Measurements from ENCODE around the gene UQCC2.
A peak's percentile ranks its signal among the peaks of the same experiment; 100 is the strongest.

UQCC2 gene

GRCh38 chr6:33678233-33678931 is 33.1 kb downstream of the UQCC2 start:
- Histone ChIP-seq H3K4ac (ENCODE audit: low read length) (no peak overlapping the region), H2BK120ac (ENCODE audit: low read depth, low read length) (no peak overlapping the region), H3K9ac (ENCODE audit: low read depth, low read length, poor library complexity) (peak overlapping the region; percentile 38), H4K91ac (ENCODE audit: low read depth, low read length, poor library complexity) (no peak overlapping the region), H2BK15ac (ENCODE audit: low read length) (no peak overlapping the region), H2AK5ac (ENCODE audit: low read depth, low read length) (no peak overlapping the region), H3K14ac (ENCODE audit: low read length) (peak overlapping the region; percentile 84), H3K23ac (ENCODE audit: low read depth, low read length, poor library complexity) (peak overlapping the region; percentile 86), H2BK12ac (ENCODE audit: low read length) (no peak overlapping the region), H2AFZ (ENCODE audit: low read length) (no peak overlapping the region), H3K79me1 (ENCODE audit: low read depth, low read length) (no peaks in the 10 kb centered on the region), H3K27me3 (ENCODE audit: control insufficient read depth in 3 of 3, insufficient read depth in 3 of 3, low read depth in 1 of 3, low read length in 3 of 3) (no peaks in the 10 kb centered on the region), H4K8ac (ENCODE audit: low read depth, low read length) (no peak overlapping the region), H3K4me1 (ENCODE audit: control insufficient read depth in 2 of 2, insufficient read depth in 1 of 2, low read depth in 1 of 2, low read length in 2 of 2) (peaks cover 11% of the 10 kb centered on the region in 2 donors), H3K9me3 (replicated peaks in 1 of 2; ENCODE audit: control insufficient read depth in 2 of 2, insufficient read depth in 1 of 2, low read depth in 1 of 2, low read length in 2 of 2) (no peaks in the 10 kb centered on the region), H3K27ac (replicated peaks; ENCODE audit: low read length) (no peak overlapping the region), H2BK5ac (ENCODE audit: low read length) (no peak overlapping the region), H3K4me2 (ENCODE audit: insufficient read depth, low read length, poor library complexity, severe bottlenecking) (no peak overlapping the region), H3K4me3 (ENCODE audit: low read length in 2 of 2) (no peak overlapping the region), H3K36me3 (replicated peaks in 1 of 2; ENCODE audit: control insufficient read depth in 2 of 2, insufficient read depth in 2 of 2, low read length in 2 of 2) (no peaks in the 10 kb centered on the region), H3K18ac (ENCODE audit: low read length) (peak overlapping the region; percentile 53)
- DNase-seq (ENCODE audit: low spot score): no peak
- no CpG with 5 or more reads among the region's 24 CpGs for WGBS, 2 donors (ENCODE audit: extremely low coverage in 2 of 2, insufficient read length in 2 of 2, insufficient replicate concordance in 1 of 2)

GRCh38 chr6:33677689-33678088 is 33.8 kb downstream of the UQCC2 start:
- Histone ChIP-seq H2BK12ac (ENCODE audit: low read length) (no peak overlapping the region), H4K8ac (ENCODE audit: low read depth, low read length) (no peak overlapping the region), H3K18ac (ENCODE audit: low read length) (no peak overlapping the region), H4K91ac (ENCODE audit: low read depth, low read length, poor library complexity) (no peak overlapping the region), H3K4me1 (ENCODE audit: control insufficient read depth in 2 of 2, insufficient read depth in 1 of 2, low read depth in 1 of 2, low read length in 2 of 2) (peaks cover 12 to 14% of the 10 kb centered on the region in 2 donors), H3K27ac (replicated peaks; ENCODE audit: low read length) (no peak overlapping the region), H3K23ac (ENCODE audit: low read depth, low read length, poor library complexity) (no peak overlapping the region), H2AFZ (ENCODE audit: low read length) (no peak overlapping the region), H3K4me3 (ENCODE audit: low read length in 2 of 2) (no peak overlapping the region), H2AK5ac (ENCODE audit: low read depth, low read length) (no peak overlapping the region), H3K27me3 (ENCODE audit: control insufficient read depth in 3 of 3, insufficient read depth in 3 of 3, low read depth in 1 of 3, low read length in 3 of 3) (no peaks in the 10 kb centered on the region), H3K79me1 (ENCODE audit: low read depth, low read length) (no peaks in the 10 kb centered on the region), H3K9ac (ENCODE audit: low read depth, low read length, poor library complexity) (no peak overlapping the region), H2BK15ac (ENCODE audit: low read length) (no peak overlapping the region), H3K4ac (ENCODE audit: low read length) (no peak overlapping the region), H2BK5ac (ENCODE audit: low read length) (no peak overlapping the region), H3K14ac (ENCODE audit: low read length) (peak overlapping the region; percentile 21), H2BK120ac (ENCODE audit: low read depth, low read length) (no peak overlapping the region), H3K9me3 (replicated peaks in 1 of 2; ENCODE audit: control insufficient read depth in 2 of 2, insufficient read depth in 1 of 2, low read depth in 1 of 2, low read length in 2 of 2) (no peaks in the 10 kb centered on the region), H3K36me3 (replicated peaks in 1 of 2; ENCODE audit: control insufficient read depth in 2 of 2, insufficient read depth in 2 of 2, low read length in 2 of 2) (no peaks in the 10 kb centered on the region), H3K4me2 (ENCODE audit: insufficient read depth, low read length, poor library complexity, severe bottlenecking) (no peak overlapping the region)
- DNase-seq (ENCODE audit: low spot score): no peak
- no CpG with 5 or more reads among the region's 2 CpGs for WGBS, 2 donors (ENCODE audit: extremely low coverage in 2 of 2, insufficient read length in 2 of 2, insufficient replicate concordance in 1 of 2)

- Histone ChIP-seq H2BK12ac (ENCODE audit: low read length) (no peak overlapping the region), H3K4me2 (ENCODE audit: insufficient read depth, low read length, poor library complexity, severe bottlenecking) (no peak overlapping the region), H2AK5ac (ENCODE audit: low read depth, low read length) (no peak overlapping the region), H3K9ac (ENCODE audit: low read depth, low read length, poor library complexity) (peak overlapping the region; percentile 3), H2BK120ac (ENCODE audit: low read depth, low read length) (no peak overlapping the region), H3K9me3 (replicated peaks in 1 of 2; ENCODE audit: control insufficient read depth in 2 of 2, insufficient read depth in 1 of 2, low read depth in 1 of 2, low read length in 2 of 2) (no peaks in the 10 kb centered on the region), H2BK5ac (ENCODE audit: low read length) (no peak overlapping the region), H3K36me3 (replicated peaks in 1 of 2; ENCODE audit: control insufficient read depth in 2 of 2, insufficient read depth in 2 of 2, low read length in 2 of 2) (no peaks in the 10 kb centered on the region), H3K4me3 (ENCODE audit: low read length in 2 of 2) (no peak overlapping the region), H3K18ac (ENCODE audit: low read length) (no peak overlapping the region), H4K91ac (ENCODE audit: low read depth, low read length, poor library complexity) (no peak overlapping the region), H3K14ac (ENCODE audit: low read length) (no peak overlapping the region), H4K8ac (ENCODE audit: low read depth, low read length) (no peak overlapping the region), H3K27ac (replicated peaks; ENCODE audit: low read length) (no peak overlapping the region), H2AFZ (ENCODE audit: low read length) (no peak overlapping the region), H3K4ac (ENCODE audit: low read length) (no peak overlapping the region), H2BK15ac (ENCODE audit: low read length) (no peak overlapping the region), H3K23ac (ENCODE audit: low read depth, low read length, poor library complexity) (no peak overlapping the region), H3K4me1 (ENCODE audit: control insufficient read depth in 2 of 2, insufficient read depth in 1 of 2, low read depth in 1 of 2, low read length in 2 of 2) (peaks cover 12 to 14% of the 10 kb centered on the region in 2 donors), H3K79me1 (ENCODE audit: low read depth, low read length) (no peaks in the 10 kb centered on the region), H3K27me3 (ENCODE audit: control insufficient read depth in 3 of 3, insufficient read depth in 3 of 3, low read depth in 1 of 3, low read length in 3 of 3) (no peaks in the 10 kb centered on the region)
- no CpG with 5 or more reads among the region's 8 CpGs for WGBS, 2 donors (ENCODE audit: extremely low coverage in 2 of 2, insufficient read length in 2 of 2, insufficient replicate concordance in 1 of 2)
- no peak for DNase-seq (ENCODE audit: low spot score)
Observed at GRCh38 chr6:33677143-33677660, 34.3 kb downstream of the UQCC2 start.

- WGBS, 2 donors (ENCODE audit: extremely low coverage in 2 of 2, insufficient read length in 2 of 2, insufficient replicate concordance in 1 of 2): no CpG with 5 or more reads among the region's 15 CpGs
- no peak overlapping the region for H3K27ac ChIP-seq (replicated peaks; ENCODE audit: low read length)
Observed at GRCh38 chr6:33676416-33677142, 34.9 kb downstream of the UQCC2 start.

More at GRCh38 chr6:33676416-33677142, 34.9 kb downstream of the UQCC2 start:
- Histone ChIP-seq H2BK120ac (ENCODE audit: low read depth, low read length) (no peak overlapping the region), H2BK12ac (ENCODE audit: low read length) (no peak overlapping the region), H3K14ac (ENCODE audit: low read length) (no peak overlapping the region), H3K23ac (ENCODE audit: low read depth, low read length, poor library complexity) (peak overlapping the region; percentile 83), H3K4me3 (ENCODE audit: low read length in 2 of 2) (peak overlapping the region in 1 of 2 donors; percentile 31), H3K4me2 (ENCODE audit: insufficient read depth, low read length, poor library complexity, severe bottlenecking) (no peak overlapping the region), H2AK5ac (ENCODE audit: low read depth, low read length) (no peak overlapping the region), H3K4me1 (ENCODE audit: control insufficient read depth in 2 of 2, insufficient read depth in 1 of 2, low read depth in 1 of 2, low read length in 2 of 2) (peaks cover 12 to 16% of the 10 kb centered on the region in 2 donors), H2AFZ (ENCODE audit: low read length) (no peak overlapping the region), H2BK15ac (ENCODE audit: low read length) (no peak overlapping the region), H4K91ac (ENCODE audit: low read depth, low read length, poor library complexity) (no peak overlapping the region), H3K79me1 (ENCODE audit: low read depth, low read length) (no peaks in the 10 kb centered on the region), H3K18ac (ENCODE audit: low read length) (peak overlapping the region; percentile 58), H3K9me3 (replicated peaks in 1 of 2; ENCODE audit: control insufficient read depth in 2 of 2, insufficient read depth in 1 of 2, low read depth in 1 of 2, low read length in 2 of 2) (no peaks in the 10 kb centered on the region), H4K8ac (ENCODE audit: low read depth, low read length) (no peak overlapping the region), H2BK5ac (ENCODE audit: low read length) (peak overlapping the region; percentile 34), H3K27me3 (ENCODE audit: control insufficient read depth in 3 of 3, insufficient read depth in 3 of 3, low read depth in 1 of 3, low read length in 3 of 3) (no peaks in the 10 kb centered on the region), H3K36me3 (replicated peaks in 1 of 2; ENCODE audit: control insufficient read depth in 2 of 2, insufficient read depth in 2 of 2, low read length in 2 of 2) (no peaks in the 10 kb centered on the region), H3K4ac (ENCODE audit: low read length) (no peak overlapping the region), H3K9ac (ENCODE audit: low read depth, low read length, poor library complexity) (peak overlapping the region; percentile 24)
- DNase-seq (ENCODE audit: low spot score): no peak
